Body of pancreas (tissue), 4 donors: ENCODE results near the gene ABCB4. TPM values are rescaled to one million over a fixed set of nuclear protein-coding genes. Genes with fewer than 3 reads are reported as not detected.

Source experiments
- ATAC-seq: fragments of 150-250 bp; one replicate; pipeline ENCODE4 v1.9.1; 2016
- DNase-seq, 4 donors: peaks; one replicate each; pipeline ENCODE4 v3.0.0-alpha.2; 2019
- H3K27ac ChIP-seq, 4 donors: fragments of 200-600 bp; sonication (generic); 1 replicate in 3 of 4; 2 replicates in 1 of 4; pipeline versions ENCODE4 v1.5.1 to v1.6.1; 2016 to 2019; ENCODE audit warnings: mild to moderate bottlenecking in 1 of 4, mixed read lengths in 1 of 4, moderate library complexity in 1 of 4
- H3K27me3 ChIP-seq, 2 donors: fragments of 200-600 bp; sonication (generic); one replicate each; pipeline ENCODE4 v1.6.0; 2016; ENCODE audit warnings: mild to moderate bottlenecking in 1 of 2
- H3K36me3 ChIP-seq, 2 donors: fragments of 200-600 bp; sonication (generic); replicated peaks in 1 of 2; 2 replicates each; pipeline ENCODE4 v1.5.1; 2016; ENCODE audit warnings: low read depth in 2 of 2; ENCODE audit not compliant: insufficient read depth in 1 of 2
- H3K4me1 ChIP-seq: fragments of 200-600 bp; sonication (generic); one replicate; pipeline ENCODE4 v1.6.0; 2016
- H3K4me3 ChIP-seq, 2 donors: fragments of 200-600 bp; sonication (generic); 1 replicate in 1 of 2; 2 replicates in 1 of 2; pipeline ENCODE4 v1.5.1; 2016 to 2019
- H3K9me3 ChIP-seq, 3 donors: fragments of 200-600 bp; sonication (generic); 1 replicate in 2 of 3; 2 replicates in 1 of 3; pipeline ENCODE4 v1.5.1; 2016
- POLR2A ChIP-seq, 3 donors: fragments of 450-650 bp; IDR thresholded peaks; one replicate each; pipeline ENCODE4 v1.6.1; 2016; ENCODE audit warnings: antibody characterized with exemption in 3 of 3, mild to moderate bottlenecking in 2 of 3
- WGBS, 2 donors: methylation state at CpG; one replicate each; pipeline ENCODE4 v1.1.5; 2017; 5-methylcytosine and 5-hydroxymethylcytosine counted together
- intact Hi-C: fragments of 100-400 bp; cut with DNase I; formaldehyde crosslinking; loops from one replicate; pipeline ENCODE4 v1.15.1; 2023
- total RNA-seq, 2 donors: library from RNA; depleted of rRNA; stranded (reverse); fragments of >200 nt; gene quantifications; one replicate each; pipeline ENCODE4 v1.1.0, GENCODE V29; 2016
- TF ChIP-seq, protein P1 (sequence below), 7 experiments: fragments of 450-650 bp in 4 of 7; fragments of 200-600 bp in 3 of 7; sonication (generic) in 3 of 7; IDR thresholded peaks; one replicate each; pipeline ENCODE4 v1.5.1; 2016 to 2019; ENCODE audit warnings: antibody characterized with exemption in 7 of 7

The ABCB4 gene
- total RNA-seq, 2 donors from 2014 or later: under 0.01 TPM; not detected in 1

DNA sequence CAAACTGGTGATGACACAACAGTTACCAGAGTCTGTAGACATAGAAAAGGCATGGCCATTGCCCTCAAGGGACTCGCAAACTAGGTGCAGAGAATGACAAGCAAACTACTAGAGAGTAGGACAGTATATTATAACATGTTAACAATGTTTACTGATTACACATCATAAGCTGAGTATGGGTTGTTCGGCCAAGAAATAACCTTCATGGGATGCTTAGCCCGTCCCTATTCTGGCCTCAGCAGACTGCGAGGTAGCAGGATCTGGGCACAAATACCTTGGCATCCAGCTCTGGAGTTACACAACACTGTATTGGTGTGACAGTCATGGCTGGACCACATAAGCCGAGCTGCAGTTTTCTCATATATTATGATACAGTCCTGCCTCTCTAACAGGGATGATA lies 51.4 kb downstream of the ABCB4 start:
- DNase-seq (no peak), ATAC-seq (no peak)
- no peaks in the 10 kb centered on the region for H3K9me3 ChIP-seq
- H3K36me3 ChIP-seq: no peaks in the 10 kb centered on the region
- intact Hi-C loops: no loop called here
- 61 to 82% methylated on average over 5 of the region's 5 CpGs for WGBS, 2 donors
- H3K27ac ChIP-seq: no peak overlapping the region
- H3K4me1 ChIP-seq: no peaks in the 10 kb centered on the region
- no peak overlapping the region for H3K4me3 ChIP-seq
- TF ChIP-seq, protein P1, sequence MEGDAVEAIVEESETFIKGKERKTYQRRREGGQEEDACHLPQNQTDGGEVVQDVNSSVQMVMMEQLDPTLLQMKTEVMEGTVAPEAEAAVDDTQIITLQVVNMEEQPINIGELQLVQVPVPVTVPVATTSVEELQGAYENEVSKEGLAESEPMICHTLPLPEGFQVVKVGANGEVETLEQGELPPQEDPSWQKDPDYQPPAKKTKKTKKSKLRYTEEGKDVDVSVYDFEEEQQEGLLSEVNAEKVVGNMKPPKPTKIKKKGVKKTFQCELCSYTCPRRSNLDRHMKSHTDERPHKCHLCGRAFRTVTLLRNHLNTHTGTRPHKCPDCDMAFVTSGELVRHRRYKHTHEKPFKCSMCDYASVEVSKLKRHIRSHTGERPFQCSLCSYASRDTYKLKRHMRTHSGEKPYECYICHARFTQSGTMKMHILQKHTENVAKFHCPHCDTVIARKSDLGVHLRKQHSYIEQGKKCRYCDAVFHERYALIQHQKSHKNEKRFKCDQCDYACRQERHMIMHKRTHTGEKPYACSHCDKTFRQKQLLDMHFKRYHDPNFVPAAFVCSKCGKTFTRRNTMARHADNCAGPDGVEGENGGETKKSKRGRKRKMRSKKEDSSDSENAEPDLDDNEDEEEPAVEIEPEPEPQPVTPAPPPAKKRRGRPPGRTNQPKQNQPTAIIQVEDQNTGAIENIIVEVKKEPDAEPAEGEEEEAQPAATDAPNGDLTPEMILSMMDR (IDR thresholded peaks at IDR 0.05): no peak
- no peak for TF ChIP-seq POLR2A (IDR thresholded peaks at IDR 0.05)
- H3K27me3 ChIP-seq: no peaks in the 10 kb centered on the region

DNA sequence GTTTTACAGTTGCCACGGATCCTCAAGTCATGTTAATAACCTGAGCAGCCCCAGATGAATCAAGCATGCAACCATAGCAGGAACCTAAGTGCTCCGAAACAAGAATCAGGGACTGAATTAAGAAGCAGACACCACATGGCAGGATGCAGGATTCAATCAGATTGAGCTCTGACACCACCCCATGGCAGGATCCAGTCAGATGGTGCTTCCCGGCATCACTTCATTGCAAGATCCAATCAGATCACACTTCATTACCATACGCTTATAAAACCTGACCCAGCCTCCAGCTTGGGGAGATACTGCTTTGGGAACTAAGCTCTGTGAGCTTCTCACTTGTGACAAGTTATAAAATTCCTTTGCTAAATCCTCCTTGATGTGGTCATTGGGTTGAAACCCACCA lies 55.3 kb downstream of the ABCB4 start:
- H3K36me3 ChIP-seq: no peaks in the 10 kb centered on the region
- no peaks in the 10 kb centered on the region for H3K27me3 ChIP-seq
- intact Hi-C loops: no loop called here
- no peak for DNase-seq
- no peak for TF ChIP-seq POLR2A (IDR thresholded peaks at IDR 0.05)
- TF ChIP-seq, protein P1 (IDR thresholded peaks at IDR 0.05): no peak
- H3K27ac ChIP-seq: no peak overlapping the region
- no peaks in the 10 kb centered on the region for H3K4me1 ChIP-seq
- ATAC-seq: no peak
- no peaks in the 10 kb centered on the region for H3K9me3 ChIP-seq
- H3K4me3 ChIP-seq: no peak overlapping the region
- 66 to 75% methylated on average over 4 of the region's 4 CpGs for WGBS, 2 donors

DNA sequence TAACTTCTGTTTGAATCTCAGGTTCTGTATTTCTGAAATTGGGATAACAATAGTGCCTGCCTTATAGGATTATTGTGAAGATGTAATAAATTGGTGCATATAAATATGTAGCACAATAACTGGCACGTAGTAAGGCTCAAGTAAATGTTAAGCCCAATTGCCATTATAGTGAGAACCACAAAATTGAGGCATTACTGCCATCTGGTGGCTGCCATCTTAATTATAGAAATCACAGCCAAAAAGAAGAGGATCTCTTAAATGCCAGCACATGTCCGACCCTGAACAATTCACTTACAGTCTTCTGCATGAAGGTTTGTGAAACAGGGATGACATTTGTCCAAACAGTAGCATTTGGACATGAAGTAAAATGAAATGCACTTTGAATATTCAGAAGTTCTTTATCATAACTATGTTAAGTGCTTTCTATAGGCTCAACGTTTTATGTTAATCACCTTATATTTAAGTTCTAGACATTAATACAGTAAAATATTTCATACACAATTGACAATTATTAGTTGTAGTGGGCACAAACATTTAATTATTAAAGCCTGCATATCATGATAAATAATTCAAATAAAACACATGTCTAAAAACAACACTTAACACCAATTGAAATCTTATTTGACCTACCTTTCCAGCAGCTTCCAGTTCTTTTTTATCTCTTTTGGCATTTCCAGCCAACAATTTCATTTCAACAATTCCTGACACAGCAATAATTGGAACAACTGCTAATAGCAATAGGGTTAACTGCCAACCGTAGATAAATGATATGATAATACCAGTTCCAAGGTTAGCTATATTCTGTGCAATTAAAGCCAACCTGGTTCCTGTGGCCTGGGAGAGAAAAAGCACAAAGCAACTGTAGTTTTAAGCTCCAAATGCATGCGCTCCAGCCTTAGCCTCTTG lies 58.5 kb downstream of the ABCB4 start:
- no peaks in the 10 kb centered on the region for H3K36me3 ChIP-seq
- no peak overlapping the region for H3K27ac ChIP-seq
- intact Hi-C loops: loop anchor here (2.0 kb wide), 1 partner anchor 104 kb away; no protein-coding TSS in a partner anchor
- DNase-seq (peak; percentile 53 to 70 (median 66)), ATAC-seq (peak; percentile 64)
- H3K4me1 ChIP-seq: no peaks in the 10 kb centered on the region
- H3K9me3 ChIP-seq: no peaks in the 10 kb centered on the region
- no peaks in the 10 kb centered on the region for H3K27me3 ChIP-seq
- WGBS, 2 donors: 24 to 33% methylated on average over 5 of the region's 5 CpGs
- TF ChIP-seq, protein P1 (IDR thresholded peaks at IDR 0.05): peak in 6 of 7 experiments; percentile 46 to 79 (median 71)
- no peak for TF ChIP-seq POLR2A (IDR thresholded peaks at IDR 0.05)
- H3K4me3 ChIP-seq: no peak overlapping the region

DNA sequence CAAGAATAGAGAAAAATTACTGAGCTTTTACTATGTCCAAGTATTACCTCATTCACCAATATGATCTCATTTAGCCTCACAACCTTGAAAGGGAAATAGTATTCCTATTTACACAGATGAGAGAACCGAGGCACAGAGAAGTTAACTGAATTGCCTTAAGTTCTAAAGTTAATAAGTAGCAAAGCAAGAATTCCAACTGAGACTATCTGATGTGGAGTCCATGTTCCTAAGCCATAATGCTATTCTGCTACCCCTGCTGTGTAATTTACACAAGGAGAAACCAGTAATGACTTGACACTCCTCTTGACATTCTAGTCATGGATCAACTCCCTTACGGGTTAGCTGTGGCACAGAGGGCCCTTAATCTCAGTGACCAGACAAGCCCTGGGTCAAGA lies 60.7 kb downstream of the ABCB4 start:
- WGBS, 2 donors: 51 to 55% methylated on average over 2 of the region's 2 CpGs
- Histone ChIP-seq H3K36me3 (no peaks in the 10 kb centered on the region), H3K9me3 (no peaks in the 10 kb centered on the region), H3K4me3 (no peak overlapping the region), H3K27me3 (no peaks in the 10 kb centered on the region), H3K4me1 (no peaks in the 10 kb centered on the region), H3K27ac (no peak overlapping the region)
- intact Hi-C loops: no loop called here
- TF ChIP-seq, protein P1 (IDR thresholded peaks at IDR 0.05): no peak
- TF ChIP-seq POLR2A (IDR thresholded peaks at IDR 0.05): no peak
- no peak for ATAC-seq
- DNase-seq: no peak
